Measurements from ENCODE around the gene WASHC2C. TPM values are rescaled to one million over a fixed set of nuclear protein-coding genes. Genes with fewer than 3 reads are reported as not detected.
"Not testable (repeated sequence)": the region's sequence is repeated elsewhere in the genome, so short reads cannot be mapped to it uniquely, and the experiment has no call there.

The WASHC2C gene

DNA sequence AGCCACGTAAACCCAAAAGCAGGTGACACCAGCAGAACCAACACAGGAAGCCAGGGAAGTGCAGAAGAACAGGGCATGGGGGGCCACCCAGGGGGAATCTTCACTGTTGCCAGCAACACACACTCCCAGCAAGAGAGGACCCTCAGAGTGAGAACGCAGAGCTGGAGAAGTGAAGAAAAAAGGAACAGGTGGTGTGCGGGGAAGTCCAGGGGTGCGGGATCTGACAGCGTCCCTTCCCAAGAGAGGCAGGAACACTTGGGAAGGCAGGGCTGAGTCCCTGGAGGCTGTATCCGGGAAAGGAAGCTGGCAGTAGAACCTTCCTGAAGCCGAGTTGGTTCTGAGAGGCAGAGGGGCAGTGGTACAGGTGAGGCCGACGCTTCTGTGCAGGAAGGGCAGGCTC is 92.5 kb downstream of the WASHC2C start:
- no peak overlapping the region for H2BK12ac ChIP-seq (ENCODE audit: low read length)
- H3K27me3 ChIP-seq (ENCODE audit: control insufficient read depth in 3 of 3, insufficient read depth in 3 of 3, low read depth in 1 of 3, low read length in 3 of 3) = no peaks in the 10 kb centered on the region
- H2BK5ac ChIP-seq (ENCODE audit: low read length) = no peak overlapping the region
- no peaks in the 10 kb centered on the region for H3K36me3 ChIP-seq (replicated peaks in 1 of 2; ENCODE audit: control insufficient read depth in 2 of 2, insufficient read depth in 2 of 2, low read length in 2 of 2)
- no peak overlapping the region for H3K9ac ChIP-seq (ENCODE audit: low read depth, low read length, poor library complexity)
- no peak overlapping the region for H3K14ac ChIP-seq (ENCODE audit: low read length)
- H3K4me2 ChIP-seq (ENCODE audit: insufficient read depth, low read length, poor library complexity, severe bottlenecking) = no peak overlapping the region
- H3K4me3 ChIP-seq (ENCODE audit: low read length in 2 of 2) = no peak overlapping the region
- no CpG with 5 or more reads among the region's 9 CpGs for WGBS, 2 donors (ENCODE audit: extremely low coverage in 2 of 2, insufficient read length in 2 of 2, insufficient replicate concordance in 1 of 2)
- no peak overlapping the region for H3K4ac ChIP-seq (ENCODE audit: low read length)
- H3K23ac ChIP-seq (ENCODE audit: low read depth, low read length, poor library complexity) = no peak overlapping the region
- H2BK15ac ChIP-seq (ENCODE audit: low read length) = no peak overlapping the region
- H3K4me1 ChIP-seq (ENCODE audit: control insufficient read depth in 2 of 2, insufficient read depth in 1 of 2, low read depth in 1 of 2, low read length in 2 of 2) = no peaks in the 10 kb centered on the region
- no peaks in the 10 kb centered on the region for H3K9me3 ChIP-seq (replicated peaks in 1 of 2; ENCODE audit: control insufficient read depth in 2 of 2, insufficient read depth in 1 of 2, low read depth in 1 of 2, low read length in 2 of 2)
- H3K27ac ChIP-seq (replicated peaks; ENCODE audit: low read length) = no peak overlapping the region
- H2BK120ac ChIP-seq (ENCODE audit: low read depth, low read length) = no peak overlapping the region
- H2AK5ac ChIP-seq (ENCODE audit: low read depth, low read length) = no peak overlapping the region
- no peak for DNase-seq (ENCODE audit: low spot score)
- no peak overlapping the region for H3K18ac ChIP-seq (ENCODE audit: low read length)
- no peak overlapping the region for H4K8ac ChIP-seq (ENCODE audit: low read depth, low read length)
- no peaks in the 10 kb centered on the region for H3K79me1 ChIP-seq (ENCODE audit: low read depth, low read length)
- H2AFZ ChIP-seq (ENCODE audit: low read length) = no peak overlapping the region
- no peak overlapping the region for H4K91ac ChIP-seq (ENCODE audit: low read depth, low read length, poor library complexity)

GRCh38 chr10:45820107-45820830 is 93.2 kb downstream of the WASHC2C start:
- not testable (repeated sequence) for H3K9ac ChIP-seq (ENCODE audit: low read depth, low read length, poor library complexity); H3K4me1 ChIP-seq (ENCODE audit: control insufficient read depth in 2 of 2, insufficient read depth in 1 of 2, low read depth in 1 of 2, low read length in 2 of 2); H3K18ac ChIP-seq (ENCODE audit: low read length); H2BK120ac ChIP-seq (ENCODE audit: low read depth, low read length); H3K14ac ChIP-seq (ENCODE audit: low read length); DNase-seq (ENCODE audit: low spot score); H2AK5ac ChIP-seq (ENCODE audit: low read depth, low read length); H3K4me3 ChIP-seq (ENCODE audit: low read length in 2 of 2); H3K23ac ChIP-seq (ENCODE audit: low read depth, low read length, poor library complexity); H3K9me3 ChIP-seq (replicated peaks in 1 of 2; ENCODE audit: control insufficient read depth in 2 of 2, insufficient read depth in 1 of 2, low read depth in 1 of 2, low read length in 2 of 2); H3K27ac ChIP-seq (replicated peaks; ENCODE audit: low read length); H3K79me1 ChIP-seq (ENCODE audit: low read depth, low read length); H2BK15ac ChIP-seq (ENCODE audit: low read length); H4K91ac ChIP-seq (ENCODE audit: low read depth, low read length, poor library complexity); H2BK12ac ChIP-seq (ENCODE audit: low read length); H3K27me3 ChIP-seq (ENCODE audit: control insufficient read depth in 3 of 3, insufficient read depth in 3 of 3, low read depth in 1 of 3, low read length in 3 of 3); H4K8ac ChIP-seq (ENCODE audit: low read depth, low read length); H3K36me3 ChIP-seq (replicated peaks in 1 of 2; ENCODE audit: control insufficient read depth in 2 of 2, insufficient read depth in 2 of 2, low read length in 2 of 2); H3K4ac ChIP-seq (ENCODE audit: low read length); H3K4me2 ChIP-seq (ENCODE audit: insufficient read depth, low read length, poor library complexity, severe bottlenecking); H2AFZ ChIP-seq (ENCODE audit: low read length); H2BK5ac ChIP-seq (ENCODE audit: low read length)
- whole genome bisulfite sequencing, 2 donors (ENCODE audit: extremely low coverage in 2 of 2, insufficient read length in 2 of 2, insufficient replicate concordance in 1 of 2) = no CpG with 5 or more reads among the region's 6 CpGs

- no CpG with 5 or more reads among the region's 2 CpGs for WGBS, 2 donors (ENCODE audit: extremely low coverage in 2 of 2, insufficient read length in 2 of 2, insufficient replicate concordance in 1 of 2)
Measured at GRCh38 chr10:45822918-45823317, 95.9 kb downstream of the WASHC2C start.

More at GRCh38 chr10:45822918-45823317, 95.9 kb downstream of the WASHC2C start:
- H3K36me3 ChIP-seq (replicated peaks in 1 of 2; ENCODE audit: control insufficient read depth in 2 of 2, insufficient read depth in 2 of 2, low read length in 2 of 2); H3K4ac ChIP-seq (ENCODE audit: low read length); H2BK15ac ChIP-seq (ENCODE audit: low read length); H3K23ac ChIP-seq (ENCODE audit: low read depth, low read length, poor library complexity); H2BK12ac ChIP-seq (ENCODE audit: low read length); H3K4me3 ChIP-seq (ENCODE audit: low read length in 2 of 2); H3K18ac ChIP-seq (ENCODE audit: low read length); H3K27me3 ChIP-seq (ENCODE audit: control insufficient read depth in 3 of 3, insufficient read depth in 3 of 3, low read depth in 1 of 3, low read length in 3 of 3); H3K4me2 ChIP-seq (ENCODE audit: insufficient read depth, low read length, poor library complexity, severe bottlenecking); H3K27ac ChIP-seq (replicated peaks; ENCODE audit: low read length); H2AK5ac ChIP-seq (ENCODE audit: low read depth, low read length); H3K9ac ChIP-seq (ENCODE audit: low read depth, low read length, poor library complexity); H2BK120ac ChIP-seq (ENCODE audit: low read depth, low read length); DNase-seq (ENCODE audit: low spot score); H4K8ac ChIP-seq (ENCODE audit: low read depth, low read length); H3K79me1 ChIP-seq (ENCODE audit: low read depth, low read length); H3K14ac ChIP-seq (ENCODE audit: low read length); H2BK5ac ChIP-seq (ENCODE audit: low read length); H3K4me1 ChIP-seq (ENCODE audit: control insufficient read depth in 2 of 2, insufficient read depth in 1 of 2, low read depth in 1 of 2, low read length in 2 of 2); H4K91ac ChIP-seq (ENCODE audit: low read depth, low read length, poor library complexity); H3K9me3 ChIP-seq (replicated peaks in 1 of 2; ENCODE audit: control insufficient read depth in 2 of 2, insufficient read depth in 1 of 2, low read depth in 1 of 2, low read length in 2 of 2); H2AFZ ChIP-seq (ENCODE audit: low read length): not testable (repeated sequence)

Small RNA genes lying within 50 kb of the gene (small RNA-seq; reads per million reads assigned to genes)
- gene AC012044.1 (ENCODE audit: insufficient read depth) = not detected
